ENCODE data around the gene PAXX. TPM values are rescaled to one million over a fixed set of nuclear protein-coding genes. Genes with fewer than 3 reads are reported as not detected.
A peak's percentile ranks its signal among the peaks of the same experiment; 100 is the strongest.

Gene PAXX
- total and polyA plus RNA-seq, 9 of the 15 experiments (the other 6 are each of a cell fraction or from before 2014, with no cell fraction given): 1.2 to 175 (median 38.5) TPM

DNA sequence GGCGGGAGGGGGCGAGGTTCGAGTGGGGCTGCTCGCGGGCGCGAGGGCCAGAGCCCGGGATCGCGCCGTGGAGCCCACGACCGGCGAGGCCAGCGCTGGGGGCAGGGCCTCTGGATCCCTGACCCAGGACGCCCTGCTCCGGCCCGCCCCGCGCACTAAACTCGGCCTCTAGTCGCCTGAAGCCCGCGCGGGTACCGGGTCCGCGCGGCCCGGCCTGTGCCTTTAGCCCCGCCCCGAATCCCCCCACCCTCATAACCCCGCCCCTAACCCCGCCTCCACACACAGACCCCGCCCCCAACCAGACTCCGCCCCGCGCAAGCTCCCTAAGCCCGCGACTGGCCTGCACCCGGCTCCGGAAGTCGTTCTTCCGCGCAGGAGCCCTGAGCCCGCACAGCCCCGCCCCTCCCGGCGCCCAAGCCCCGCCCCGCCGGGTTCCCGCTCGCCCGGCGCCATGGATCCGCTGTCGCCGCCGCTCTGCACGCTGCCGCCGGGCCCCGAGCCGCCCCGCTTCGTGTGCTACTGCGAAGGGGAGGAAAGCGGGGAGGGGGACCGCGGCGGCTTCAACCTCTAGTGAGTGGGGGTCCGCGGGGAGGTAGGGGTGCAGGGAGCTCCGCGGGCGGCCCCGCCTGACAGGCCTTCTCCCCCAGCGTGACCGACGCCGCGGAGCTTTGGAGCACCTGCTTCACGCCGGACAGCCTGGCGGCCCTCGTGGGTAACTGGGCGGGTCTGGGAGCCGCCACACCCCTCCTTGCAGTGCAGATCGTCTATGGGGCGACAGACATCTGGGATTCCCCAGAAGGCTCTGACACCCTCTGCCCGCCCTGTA, at the start of gene PAXX (continued):
- TF ChIP-seq, protein P1, sequence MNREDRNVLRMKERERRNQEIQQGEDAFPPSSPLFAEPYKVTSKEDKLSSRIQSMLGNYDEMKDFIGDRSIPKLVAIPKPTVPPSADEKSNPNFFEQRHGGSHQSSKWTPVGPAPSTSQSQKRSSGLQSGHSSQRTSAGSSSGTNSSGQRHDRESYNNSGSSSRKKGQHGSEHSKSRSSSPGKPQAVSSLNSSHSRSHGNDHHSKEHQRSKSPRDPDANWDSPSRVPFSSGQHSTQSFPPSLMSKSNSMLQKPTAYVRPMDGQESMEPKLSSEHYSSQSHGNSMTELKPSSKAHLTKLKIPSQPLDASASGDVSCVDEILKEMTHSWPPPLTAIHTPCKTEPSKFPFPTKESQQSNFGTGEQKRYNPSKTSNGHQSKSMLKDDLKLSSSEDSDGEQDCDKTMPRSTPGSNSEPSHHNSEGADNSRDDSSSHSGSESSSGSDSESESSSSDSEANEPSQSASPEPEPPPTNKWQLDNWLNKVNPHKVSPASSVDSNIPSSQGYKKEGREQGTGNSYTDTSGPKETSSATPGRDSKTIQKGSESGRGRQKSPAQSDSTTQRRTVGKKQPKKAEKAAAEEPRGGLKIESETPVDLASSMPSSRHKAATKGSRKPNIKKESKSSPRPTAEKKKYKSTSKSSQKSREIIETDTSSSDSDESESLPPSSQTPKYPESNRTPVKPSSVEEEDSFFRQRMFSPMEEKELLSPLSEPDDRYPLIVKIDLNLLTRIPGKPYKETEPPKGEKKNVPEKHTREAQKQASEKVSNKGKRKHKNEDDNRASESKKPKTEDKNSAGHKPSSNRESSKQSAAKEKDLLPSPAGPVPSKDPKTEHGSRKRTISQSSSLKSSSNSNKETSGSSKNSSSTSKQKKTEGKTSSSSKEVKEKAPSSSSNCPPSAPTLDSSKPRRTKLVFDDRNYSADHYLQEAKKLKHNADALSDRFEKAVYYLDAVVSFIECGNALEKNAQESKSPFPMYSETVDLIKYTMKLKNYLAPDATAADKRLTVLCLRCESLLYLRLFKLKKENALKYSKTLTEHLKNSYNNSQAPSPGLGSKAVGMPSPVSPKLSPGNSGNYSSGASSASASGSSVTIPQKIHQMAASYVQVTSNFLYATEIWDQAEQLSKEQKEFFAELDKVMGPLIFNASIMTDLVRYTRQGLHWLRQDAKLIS (CRISPR knock-in tag; IDR thresholded peaks at IDR 0.05): 0 out of 2 replicates have a peak, but pooled peaks have one; percentile 25
- TF ChIP-seq JUND (IDR thresholded peaks at IDR 0.05; ENCODE audit: borderline replicate concordance, low read depth, low read length) (0 out of 2 replicates have a peak, but pooled peaks have one; percentile 6), JUND (tag; IDR thresholded peaks at IDR 0.05; ENCODE audit: borderline replicate concordance, low read depth, low read length) (no peak), CBX5 (IDR thresholded peaks at IDR 0.05; ENCODE audit: borderline replicate concordance, low read depth) (no peak), ZNF217 (CRISPR knock-in tag; IDR thresholded peaks at IDR 0.05) (no peak), MAZ (CRISPR knock-in tag; conservative IDR thresholded peaks at IDR 0.05 in 1 of 2, IDR thresholded peaks at IDR 0.05 in 1 of 2) (peak; percentile 52 to 74), KDM2B (CRISPR knock-in tag; IDR thresholded peaks at IDR 0.05) (no peak), NRF1 (conservative IDR thresholded peaks at IDR 0.05 in 1 of 2, IDR thresholded peaks at IDR 0.05 in 1 of 2) (peak; percentile 14 to 74), ZNF76 (CRISPR knock-in tag; IDR thresholded peaks at IDR 0.05; ENCODE audit: borderline replicate concordance) (no peak), ERF (CRISPR knock-in tag; IDR thresholded peaks at IDR 0.05) (no peak)
- TF ChIP-seq, protein P2, sequence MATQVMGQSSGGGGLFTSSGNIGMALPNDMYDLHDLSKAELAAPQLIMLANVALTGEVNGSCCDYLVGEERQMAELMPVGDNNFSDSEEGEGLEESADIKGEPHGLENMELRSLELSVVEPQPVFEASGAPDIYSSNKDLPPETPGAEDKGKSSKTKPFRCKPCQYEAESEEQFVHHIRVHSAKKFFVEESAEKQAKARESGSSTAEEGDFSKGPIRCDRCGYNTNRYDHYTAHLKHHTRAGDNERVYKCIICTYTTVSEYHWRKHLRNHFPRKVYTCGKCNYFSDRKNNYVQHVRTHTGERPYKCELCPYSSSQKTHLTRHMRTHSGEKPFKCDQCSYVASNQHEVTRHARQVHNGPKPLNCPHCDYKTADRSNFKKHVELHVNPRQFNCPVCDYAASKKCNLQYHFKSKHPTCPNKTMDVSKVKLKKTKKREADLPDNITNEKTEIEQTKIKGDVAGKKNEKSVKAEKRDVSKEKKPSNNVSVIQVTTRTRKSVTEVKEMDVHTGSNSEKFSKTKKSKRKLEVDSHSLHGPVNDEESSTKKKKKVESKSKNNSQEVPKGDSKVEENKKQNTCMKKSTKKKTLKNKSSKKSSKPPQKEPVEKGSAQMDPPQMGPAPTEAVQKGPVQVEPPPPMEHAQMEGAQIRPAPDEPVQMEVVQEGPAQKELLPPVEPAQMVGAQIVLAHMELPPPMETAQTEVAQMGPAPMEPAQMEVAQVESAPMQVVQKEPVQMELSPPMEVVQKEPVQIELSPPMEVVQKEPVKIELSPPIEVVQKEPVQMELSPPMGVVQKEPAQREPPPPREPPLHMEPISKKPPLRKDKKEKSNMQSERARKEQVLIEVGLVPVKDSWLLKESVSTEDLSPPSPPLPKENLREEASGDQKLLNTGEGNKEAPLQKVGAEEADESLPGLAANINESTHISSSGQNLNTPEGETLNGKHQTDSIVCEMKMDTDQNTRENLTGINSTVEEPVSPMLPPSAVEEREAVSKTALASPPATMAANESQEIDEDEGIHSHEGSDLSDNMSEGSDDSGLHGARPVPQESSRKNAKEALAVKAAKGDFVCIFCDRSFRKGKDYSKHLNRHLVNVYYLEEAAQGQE (IDR thresholded peaks at IDR 0.05; ENCODE audit: borderline replicate concordance): no peak
- TF ChIP-seq, protein P2 (CRISPR knock-in tag; IDR thresholded peaks at IDR 0.05; ENCODE audit: low read depth): peak; percentile 37; the same call in 1 of the 2 replicates
- TF ChIP-seq, protein P3, sequence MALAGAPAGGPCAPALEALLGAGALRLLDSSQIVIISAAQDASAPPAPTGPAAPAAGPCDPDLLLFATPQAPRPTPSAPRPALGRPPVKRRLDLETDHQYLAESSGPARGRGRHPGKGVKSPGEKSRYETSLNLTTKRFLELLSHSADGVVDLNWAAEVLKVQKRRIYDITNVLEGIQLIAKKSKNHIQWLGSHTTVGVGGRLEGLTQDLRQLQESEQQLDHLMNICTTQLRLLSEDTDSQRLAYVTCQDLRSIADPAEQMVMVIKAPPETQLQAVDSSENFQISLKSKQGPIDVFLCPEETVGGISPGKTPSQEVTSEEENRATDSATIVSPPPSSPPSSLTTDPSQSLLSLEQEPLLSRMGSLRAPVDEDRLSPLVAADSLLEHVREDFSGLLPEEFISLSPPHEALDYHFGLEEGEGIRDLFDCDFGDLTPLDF (CRISPR knock-in tag; IDR thresholded peaks at IDR 0.05): peak; percentile 86; the same call in 1 of the 2 replicates

All from K562 (cell line).